GM13977 (cell line): Measurements from ENCODE around the gene PASK.
"Not testable (repeated sequence)": the region's sequence is repeated elsewhere in the genome, so short reads cannot be mapped to it uniquely, and the experiment has no call there.

Source experiments
- DNase-seq: peaks from one replicate; pipeline ENCODE4 v3.0.0; 2012; ENCODE audit warnings: low spot score
- in situ Hi-C: fragments of 300-500 bp; cut with MboI; formaldehyde crosslinking; loops from one replicate; pipeline ENCODE4 v1.12.0; 2022; ENCODE audit warnings: low sequenced_read_pairs, low pct_unique_long_range_greater_than_20kb, mixed read lengths, inconsistent platforms; ENCODE audit not compliant: unreplicated experiment
- TF ChIP-seq, protein P1 (sequence below): IDR thresholded peaks from 2 replicates; pipeline ENCODE4 v1.5.1; 2012; ENCODE audit warnings: mild to moderate bottlenecking, control low read depth; ENCODE audit not compliant: insufficient read depth; ENCODE audit errors: extremely low read depth, missing control alignments

The PASK gene

DNA sequence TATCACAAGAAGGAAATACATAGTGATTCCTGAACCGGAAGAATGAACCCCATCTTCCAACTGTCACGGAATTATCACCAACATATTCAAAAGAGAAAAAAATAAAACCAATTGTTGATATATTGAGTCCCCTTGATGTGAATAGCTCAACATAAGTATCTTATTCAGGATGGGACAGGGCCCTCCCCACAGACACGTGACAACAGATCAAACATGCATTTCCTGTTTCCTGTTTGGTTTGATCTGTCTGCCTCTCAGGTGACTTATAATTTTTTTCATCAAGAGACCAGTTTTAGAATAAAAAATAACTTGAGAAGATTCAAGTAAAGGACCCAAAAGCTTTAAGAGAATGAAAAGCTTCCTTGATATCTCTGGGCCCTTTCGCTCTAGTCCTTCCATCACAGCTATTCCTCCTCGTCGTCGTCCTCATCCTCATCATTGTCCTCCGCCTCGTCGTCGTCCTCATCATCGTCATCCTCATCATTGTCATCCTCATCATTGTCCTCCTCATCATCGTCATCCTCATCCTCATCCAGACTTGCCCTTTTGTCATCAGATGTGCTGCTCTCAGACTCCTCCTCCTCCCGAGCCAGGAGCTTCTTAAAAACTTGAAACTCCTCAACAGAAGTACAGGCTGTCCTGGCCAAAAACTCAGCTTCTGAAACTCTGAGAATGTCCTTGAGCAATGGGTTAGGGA, 53.5 kb downstream of the PASK start:
- DNase-seq, result no peak
- TF ChIP-seq, protein P1, sequence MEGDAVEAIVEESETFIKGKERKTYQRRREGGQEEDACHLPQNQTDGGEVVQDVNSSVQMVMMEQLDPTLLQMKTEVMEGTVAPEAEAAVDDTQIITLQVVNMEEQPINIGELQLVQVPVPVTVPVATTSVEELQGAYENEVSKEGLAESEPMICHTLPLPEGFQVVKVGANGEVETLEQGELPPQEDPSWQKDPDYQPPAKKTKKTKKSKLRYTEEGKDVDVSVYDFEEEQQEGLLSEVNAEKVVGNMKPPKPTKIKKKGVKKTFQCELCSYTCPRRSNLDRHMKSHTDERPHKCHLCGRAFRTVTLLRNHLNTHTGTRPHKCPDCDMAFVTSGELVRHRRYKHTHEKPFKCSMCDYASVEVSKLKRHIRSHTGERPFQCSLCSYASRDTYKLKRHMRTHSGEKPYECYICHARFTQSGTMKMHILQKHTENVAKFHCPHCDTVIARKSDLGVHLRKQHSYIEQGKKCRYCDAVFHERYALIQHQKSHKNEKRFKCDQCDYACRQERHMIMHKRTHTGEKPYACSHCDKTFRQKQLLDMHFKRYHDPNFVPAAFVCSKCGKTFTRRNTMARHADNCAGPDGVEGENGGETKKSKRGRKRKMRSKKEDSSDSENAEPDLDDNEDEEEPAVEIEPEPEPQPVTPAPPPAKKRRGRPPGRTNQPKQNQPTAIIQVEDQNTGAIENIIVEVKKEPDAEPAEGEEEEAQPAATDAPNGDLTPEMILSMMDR, result no peak
- in situ Hi-C loops, result no loop called here

- in situ Hi-C loops, result no loop called here
- no peak for DNase-seq
- TF ChIP-seq, protein P1, result no peak
Observed at GRCh38 chr2:241094924-241095420, 54.3 kb downstream of the PASK start.

- DNase-seq, result no peak
- in situ Hi-C loops, result no loop called here
- TF ChIP-seq, protein P1, result no peak
Observed at GRCh38 chr2:241094172-241094571, 55.1 kb downstream of the PASK start.

DNA sequence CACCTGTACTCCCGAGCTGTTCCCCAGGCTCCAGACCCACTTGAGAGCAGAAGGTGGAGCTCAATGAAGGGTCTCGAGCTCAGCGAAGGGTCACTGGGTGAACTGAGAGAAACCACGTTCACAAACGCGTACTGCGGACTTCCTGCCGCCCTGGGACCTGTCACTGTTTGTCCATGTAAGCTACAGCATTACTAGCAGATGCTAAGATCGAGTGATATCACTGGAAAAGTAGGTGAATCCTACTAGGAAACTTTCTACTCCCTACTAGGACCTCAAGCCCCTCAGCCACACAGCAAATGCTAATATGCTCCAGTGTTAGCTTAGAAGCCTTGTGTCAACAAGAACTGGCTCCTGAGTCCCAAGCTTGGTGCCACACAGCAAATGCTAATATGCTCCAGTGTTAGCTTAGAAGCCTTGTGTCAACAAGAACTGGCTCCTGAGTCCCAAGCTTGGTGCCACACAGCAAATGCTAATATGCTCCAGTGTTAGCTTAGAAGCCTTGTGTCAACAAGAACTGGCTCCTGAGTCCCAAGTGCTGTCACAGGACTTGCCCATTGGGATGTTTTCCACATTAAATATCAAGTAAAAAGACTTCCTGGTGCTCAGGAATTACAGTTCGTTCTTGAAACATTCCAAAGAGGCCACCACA, 56.0 kb downstream of the PASK start:
- in situ Hi-C loops, DNase-seq: not testable (repeated sequence)

GRCh38 chr2:241092677-241093076, 56.6 kb downstream of the PASK start:
- in situ Hi-C loops, result no loop called here
- no peak for DNase-seq
- TF ChIP-seq, protein P1, result no peak

DNA sequence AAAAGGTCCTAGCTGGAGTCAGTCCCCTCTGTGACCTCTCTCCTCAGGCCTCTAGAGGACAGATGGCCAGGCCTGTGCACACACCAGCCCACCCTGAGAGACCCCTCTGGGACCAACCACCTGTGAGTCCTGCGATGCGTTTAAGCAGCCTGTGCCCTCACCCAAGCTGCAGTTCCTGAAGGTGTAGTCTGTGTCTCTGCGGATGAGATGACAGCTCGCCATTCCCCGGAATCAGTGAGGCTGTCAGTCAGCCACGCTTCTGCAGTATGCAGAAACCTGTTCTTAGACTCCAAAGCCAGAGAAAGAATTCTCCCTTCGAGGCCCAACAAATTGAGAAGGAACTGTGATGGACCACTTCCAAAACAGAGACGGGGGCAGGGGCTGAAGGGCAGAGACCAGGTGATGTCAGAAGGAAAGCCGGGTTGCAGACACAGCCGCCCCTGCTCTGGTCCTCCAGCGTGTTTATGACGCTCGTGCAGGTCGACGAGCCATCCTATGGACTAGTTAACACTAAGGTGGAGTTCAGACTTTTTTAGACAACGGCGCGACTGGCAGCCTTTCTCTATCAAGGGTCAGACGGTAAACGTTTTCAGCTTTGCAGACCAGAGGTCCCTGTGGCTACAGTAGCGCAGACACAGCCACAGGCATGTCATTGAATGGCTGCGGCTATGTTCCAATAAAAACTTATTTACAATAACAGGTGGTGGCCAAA, 57.4 kb downstream of the PASK start:
- in situ Hi-C loops, result no loop called here
- TF ChIP-seq, protein P1, result no peak
- DNase-seq, result no peak

GRCh38 chr2:241091201-241091600, 58.1 kb downstream of the PASK start:
- in situ Hi-C loops, result no loop called here
- TF ChIP-seq, protein P1, result no peak
- DNase-seq, result no peak
